Measurements from ENCODE around the gene COL26A1.

COL26A1 gene

GRCh38 chr7:101373812-101374614 is 11.3 kb downstream of the COL26A1 start:
- DNase-seq = no peak

- DNase-seq = no peak
These were observed 12.3 kb downstream of the COL26A1 start for GRCh38 chr7:101374990-101375389.

GRCh38 chr7:101376601-101377000 is 13.9 kb downstream of the COL26A1 start:
- DNase-seq = no peak

DNA sequence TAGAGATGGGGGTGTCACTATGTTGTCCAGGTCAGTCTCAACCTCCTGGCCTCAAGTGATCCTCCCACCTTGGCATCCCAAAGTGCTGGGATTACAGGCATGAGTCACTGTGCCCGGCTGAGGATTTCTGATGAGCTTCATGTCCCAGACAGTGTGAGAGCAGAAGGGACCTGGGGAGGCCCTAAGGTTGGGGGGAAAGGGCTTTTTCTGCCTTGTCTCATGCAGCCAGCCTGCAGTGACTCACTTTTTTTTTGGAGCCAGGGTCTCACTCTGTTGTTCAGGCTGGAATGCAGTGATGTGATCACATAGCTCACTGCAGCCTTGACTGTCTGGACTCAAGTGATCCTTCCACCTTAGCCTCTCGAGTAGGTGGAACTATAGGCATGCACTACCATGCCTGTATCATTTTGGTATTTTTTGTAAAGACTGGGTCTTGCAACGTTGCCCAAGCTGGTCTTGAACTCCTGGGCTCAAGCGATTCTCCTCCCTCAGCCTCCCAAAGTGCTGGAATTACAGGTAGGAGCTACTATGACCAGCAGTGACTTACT is 14.6 kb downstream of the COL26A1 start:
- no peak for DNase-seq

GRCh38 chr7:101378751-101379174 is 16.1 kb downstream of the COL26A1 start:
- no peak for DNase-seq

GRCh38 chr7:101379302-101379701 is 16.6 kb downstream of the COL26A1 start:
- no peak for DNase-seq

GRCh38 chr7:101381549-101382111 is 19.0 kb downstream of the COL26A1 start:
- DNase-seq = no peak

GRCh38 chr7:101382937-101383336 is 20.3 kb downstream of the COL26A1 start:
- no peak for DNase-seq

DNA sequence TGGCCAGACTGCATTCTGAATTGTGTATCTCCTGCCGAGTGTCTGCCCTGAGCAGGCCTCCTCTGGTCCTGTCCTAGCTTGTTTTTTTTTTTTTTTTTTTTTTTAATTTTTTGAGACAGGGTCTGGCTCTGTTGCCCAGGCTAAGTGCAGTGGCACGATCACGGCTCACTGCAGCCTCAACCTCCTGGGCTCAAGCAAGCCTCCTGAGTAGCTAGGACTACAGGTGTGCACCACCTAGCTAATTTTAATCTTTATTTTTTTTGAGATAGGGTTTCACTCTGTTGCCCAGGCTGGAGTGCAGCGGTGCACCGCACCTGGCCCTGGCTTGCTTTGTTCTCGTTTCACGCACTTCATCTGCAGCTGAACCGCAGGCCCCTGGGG is 23.5 kb downstream of the COL26A1 start:
- no peak for DNase-seq

- no peak for DNase-seq
These were observed 24.0 kb downstream of the COL26A1 start for GRCh38 chr7:101386558-101387231.

GRCh38 chr7:101390901-101391301 is 28.2 kb downstream of the COL26A1 start:
- peak; percentile 78 for DNase-seq

DNA sequence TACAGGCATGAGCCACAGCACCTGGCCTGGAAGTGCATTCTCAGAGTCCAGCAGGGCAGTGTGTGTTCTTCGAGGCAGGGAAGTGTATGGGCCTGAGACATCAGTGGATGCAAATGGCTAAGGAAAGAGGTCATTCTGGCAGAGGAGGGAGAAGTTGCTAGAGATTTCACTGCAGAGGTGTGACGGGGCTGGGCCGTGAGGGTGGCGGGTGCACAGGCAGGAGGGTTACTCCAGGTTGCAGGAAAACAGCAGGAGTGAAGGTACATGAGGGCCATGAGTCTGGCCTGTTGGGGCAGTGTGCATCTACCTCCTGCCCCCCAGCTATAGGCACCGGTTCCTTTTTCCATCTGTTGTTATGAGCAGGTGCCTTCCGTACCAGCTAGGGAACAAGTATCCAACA is 29.3 kb downstream of the COL26A1 start:
- no peak for DNase-seq

DNA sequence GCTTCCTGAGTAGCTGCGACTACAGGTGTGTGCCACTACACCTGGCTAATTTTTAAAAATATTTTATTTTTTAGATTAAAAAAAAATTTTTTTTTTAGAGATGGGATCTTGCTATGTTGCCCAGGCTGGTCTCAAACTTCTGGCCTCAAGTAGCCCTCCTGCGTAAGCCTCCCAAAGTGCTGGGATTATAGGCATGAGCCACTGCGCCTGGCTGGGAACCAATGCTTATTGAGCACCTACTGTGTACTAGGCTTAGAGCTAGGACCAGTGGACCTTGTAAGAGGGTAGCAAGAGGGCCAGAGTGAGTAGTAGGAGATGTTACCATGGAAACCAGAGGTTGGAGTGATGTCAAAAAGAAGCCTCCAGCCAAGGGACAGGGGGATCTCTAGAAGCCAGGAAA is 31.2 kb downstream of the COL26A1 start:
- no peak for DNase-seq

DNA sequence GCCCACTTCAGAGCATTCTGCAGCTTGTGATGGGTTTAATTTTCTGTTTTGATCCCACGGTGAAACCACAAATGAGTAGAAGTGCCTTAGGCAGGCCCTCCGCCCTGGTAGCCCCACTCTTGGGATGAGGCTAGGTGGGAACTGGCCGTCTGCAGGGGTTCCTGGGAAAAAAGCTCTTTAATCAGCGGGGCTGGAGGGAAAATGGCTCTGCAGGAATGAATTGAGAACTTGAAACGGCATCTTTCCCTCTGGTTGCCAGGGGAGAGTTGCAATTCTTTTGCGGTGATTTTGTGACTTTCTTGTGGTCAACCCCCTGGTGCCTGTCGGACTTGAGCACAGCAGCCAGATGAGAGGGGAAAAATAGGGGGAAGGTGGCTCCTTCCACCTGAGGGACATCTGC is 32.7 kb downstream of the COL26A1 start:
- DNase-seq = no peak

DNA sequence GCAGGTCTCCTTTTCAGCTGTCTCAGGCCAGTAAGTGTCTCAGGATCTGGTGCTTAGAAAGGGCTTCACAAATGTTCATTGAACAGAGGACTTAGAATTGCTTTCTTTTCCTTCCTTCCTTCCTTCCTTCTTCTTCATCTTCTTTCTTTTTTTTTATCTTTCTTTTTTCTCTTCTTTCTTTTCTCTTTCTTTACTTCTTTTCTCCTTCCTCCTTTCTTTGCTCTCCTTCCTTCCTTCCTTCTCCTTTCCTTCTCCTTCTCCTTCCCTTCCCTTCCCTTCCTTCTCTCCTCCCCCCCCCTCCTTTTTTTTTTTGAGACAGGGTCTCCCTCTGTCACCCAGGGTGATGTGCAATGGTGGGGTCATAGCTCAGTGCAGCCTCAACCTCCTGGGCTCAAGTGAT is 34.6 kb downstream of the COL26A1 start:
- DNase-seq = no peak

- no peak for DNase-seq
These were observed 35.2 kb downstream of the COL26A1 start for GRCh38 chr7:101397770-101398324.

DNA sequence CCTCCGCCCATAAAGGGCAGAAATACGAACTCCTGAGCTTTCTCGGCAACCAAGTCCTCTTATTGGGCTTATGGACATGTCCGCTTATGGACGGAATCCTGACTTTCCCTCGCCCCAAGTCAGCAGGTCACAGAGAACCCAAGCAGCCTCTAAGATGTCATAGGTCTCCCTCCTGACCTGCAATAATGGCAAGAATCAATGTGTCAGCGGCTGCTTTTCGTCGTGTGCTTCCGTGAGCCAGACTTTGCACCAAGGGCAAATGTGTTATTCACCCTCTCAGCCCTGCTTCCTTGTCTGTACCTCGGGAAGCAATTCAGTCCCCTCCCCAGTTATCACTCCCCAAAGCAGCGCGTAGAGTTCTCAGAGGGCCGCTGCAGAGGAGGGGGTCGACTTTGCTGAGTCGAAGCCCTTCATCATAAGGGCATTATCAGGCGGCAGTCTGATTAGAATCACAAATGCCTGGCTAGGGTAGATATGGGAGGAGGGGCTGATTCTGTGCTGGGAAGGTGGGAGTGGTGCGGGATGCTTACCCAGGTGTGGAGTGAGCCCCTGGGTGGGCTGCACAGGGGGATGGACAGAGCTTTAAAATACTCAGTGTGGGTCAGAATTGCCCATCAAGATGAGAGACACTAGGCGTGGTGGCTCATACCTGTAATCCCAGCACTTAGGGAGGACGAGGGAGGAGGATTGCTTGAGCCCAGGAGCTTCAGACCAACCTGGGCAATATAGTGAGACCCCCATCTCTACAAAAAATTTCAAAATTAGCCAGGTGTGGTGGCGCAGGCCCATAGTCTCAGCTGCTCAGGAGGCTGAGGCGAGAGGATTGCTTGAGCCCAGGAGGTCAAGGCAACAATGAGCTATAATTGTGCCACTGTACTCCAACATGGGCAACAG is 36.0 kb downstream of the COL26A1 start:
- no peak for DNase-seq

DNA sequence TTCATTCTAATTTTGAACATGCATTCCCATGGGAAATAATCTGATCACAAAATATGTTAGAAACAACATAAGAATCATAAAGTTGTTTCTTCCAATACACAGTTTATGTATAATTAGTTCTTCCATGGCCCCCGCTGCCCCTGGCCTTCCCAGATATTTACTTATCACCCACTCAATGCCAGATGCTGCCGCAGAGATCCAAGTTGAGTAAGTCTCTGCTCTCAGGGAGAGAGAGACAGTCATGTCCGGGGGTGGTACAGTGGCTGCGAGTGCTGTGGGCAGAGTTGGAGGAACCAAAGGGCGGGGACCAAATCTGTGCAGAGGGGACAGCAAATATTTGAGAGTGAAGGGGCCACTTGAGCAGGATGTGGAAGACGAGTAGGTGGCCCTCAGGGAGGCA is 37.1 kb downstream of the COL26A1 start:
- DNase-seq = no peak

DNA sequence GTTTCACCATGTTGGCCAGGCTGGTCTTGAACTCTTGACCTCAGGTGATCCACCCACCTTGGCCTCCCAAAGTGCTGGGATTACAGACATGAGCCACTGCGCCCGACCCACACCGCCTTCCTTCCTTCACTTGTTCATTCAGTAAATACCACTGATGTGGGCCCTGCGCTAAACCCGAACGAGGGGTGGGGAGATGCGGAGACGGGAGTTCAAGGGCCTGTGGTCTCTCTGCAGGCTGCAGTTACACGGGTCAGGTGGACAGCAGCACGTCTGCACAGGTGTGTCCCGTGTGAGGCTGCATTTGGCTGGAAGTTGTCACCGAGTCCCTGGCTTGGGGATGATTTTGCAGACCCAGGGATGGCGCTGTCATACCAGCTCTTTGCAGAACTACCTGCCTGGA is 38.1 kb downstream of the COL26A1 start:
- no peak for DNase-seq

DNA sequence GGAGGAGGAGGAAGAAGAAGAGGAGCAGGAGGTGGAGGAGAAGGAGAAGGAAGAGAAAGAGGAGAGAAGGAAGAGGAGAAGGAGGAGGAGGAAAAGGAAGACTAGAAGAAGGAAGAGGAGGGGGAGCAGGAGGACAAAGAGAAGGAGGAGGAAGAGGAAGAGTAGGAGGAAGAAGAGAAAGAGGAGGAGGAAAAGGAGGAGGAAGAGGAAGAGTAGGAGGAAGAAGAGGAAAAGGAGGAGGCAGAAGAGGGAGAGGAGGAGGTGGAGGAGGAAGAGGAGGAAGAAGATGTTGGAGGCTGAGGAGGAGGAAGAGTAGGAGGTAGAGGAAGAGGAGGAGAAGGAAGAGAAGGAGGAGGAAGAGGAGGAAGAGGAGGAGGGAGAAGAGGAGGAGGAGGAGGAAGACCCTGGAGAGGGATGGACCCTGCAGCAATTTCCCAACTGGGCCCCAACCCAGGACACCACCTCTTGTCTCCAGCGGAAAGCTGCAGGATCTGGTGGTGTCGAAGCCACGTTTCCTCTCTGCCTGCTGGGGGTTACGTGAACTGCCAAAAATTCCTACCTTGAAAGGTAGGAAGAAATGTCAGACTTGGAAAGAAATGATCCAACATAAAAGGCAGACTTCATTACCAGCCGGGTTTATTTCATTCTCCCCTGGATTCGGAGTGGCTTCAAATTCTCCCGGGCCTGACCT is 38.9 kb downstream of the COL26A1 start:
- DNase-seq = no peak

GRCh38 chr7:101402081-101402779 is 39.6 kb downstream of the COL26A1 start:
- no peak for DNase-seq

All from GDM1 (cell line).